Measurements from ENCODE around the gene BRAF. TPM values are rescaled to one million over a fixed set of nuclear protein-coding genes. Genes with fewer than 3 reads are reported as not detected.

The BRAF gene
- total and polyA plus RNA-seq, 2 donors (not counting 3 experiments of a cell fraction or from before 2014, with no cell fraction given): 6.6 to 26.2 TPM

GRCh38 chr7:140723006-140723405, 201.7 kb downstream of the BRAF start:
- no peaks in the 10 kb centered on the region for H3K9me1 ChIP-seq (replicated peaks; ENCODE audit: control insufficient read depth, extremely low read depth, insufficient read depth, low read length)
- FAIRE-seq (no peak), DNase-seq (ENCODE audit: low read depth, low spot score) (no peak)
- intact Hi-C loops (cut with micrococcal nuclease) (no loop called here), dilution Hi-C loops (cut with MboI; ENCODE audit: extremely low pct_ligation_motif_present, low sequenced_read_pairs) (no loop called here)
- CTCF ChIA-PET: interaction anchor here (2.0 kb wide), 1 partner anchor 810 kb away, joined by 8 read pairs; no protein-coding TSS in a partner anchor
- H3K79me2 ChIP-seq (ENCODE audit: control insufficient read depth, insufficient read depth, low read length): no peaks in the 10 kb centered on the region
- no peak for TF ChIP-seq JUN (IDR thresholded peaks at IDR 0.05; ENCODE audit: borderline replicate concordance, insufficient read depth, insufficient read length, low read depth)
- TF ChIP-seq FOS (IDR thresholded peaks at IDR 0.05; ENCODE audit: borderline replicate concordance, insufficient read depth, low read length): no peak
- no peak for TF ChIP-seq GATA2 (IDR thresholded peaks at IDR 0.05; ENCODE audit: insufficient read depth, insufficient read length, low read depth, low read length)
- TF ChIP-seq POLR2A (IDR thresholded peaks at IDR 0.05; ENCODE audit: low read depth, low read length): no peak
- no peak for TF ChIP-seq POLR2AphosphoS5 (IDR thresholded peaks at IDR 0.05; ENCODE audit: insufficient read depth, low read depth, low read length)
- TF ChIP-seq EZH2 (IDR thresholded peaks at IDR 0.05; ENCODE audit: borderline replicate concordance, low read depth, low read length, severe bottlenecking): no peak
- TF ChIP-seq CTCF (IDR thresholded peaks at IDR 0.05; ENCODE audit: extremely low read depth in 1 of 2, insufficient read depth in 1 of 2, low read depth in 1 of 2, low read length in 2 of 2): no peak
- TF ChIP-seq MYC (IDR thresholded peaks at IDR 0.05; ENCODE audit: low read depth, low read length): no peak
- no peak overlapping the region for H2AFZ ChIP-seq (ENCODE audit: low read depth, low read length)
- H3K36me3 ChIP-seq (ENCODE audit: control insufficient read depth in 2 of 2, extremely low read depth in 1 of 2, insufficient read depth in 2 of 2, low read length in 2 of 2): no peaks in the 10 kb centered on the region
- H3K4me2 ChIP-seq (ENCODE audit: insufficient read depth, low read length): no peak overlapping the region
- no peak overlapping the region for H3K27ac ChIP-seq (ENCODE audit: insufficient read depth, low read depth, low read length)
- BruUV-seq (replicated peaks): no TSS peak
- POLR2A ChIA-PET: no interaction called here
- H3K27me3 ChIP-seq (ENCODE audit: control insufficient read depth in 2 of 2, insufficient read depth in 2 of 2, low read length in 2 of 2): no peaks in the 10 kb centered on the region
- H3K4me3 ChIP-seq (replicated peaks in 1 of 3; ENCODE audit: insufficient read depth in 1 of 3, low read depth in 1 of 3, low read length in 3 of 3): no peak overlapping the region
- no peak overlapping the region for H3K9ac ChIP-seq (replicated peaks; ENCODE audit: extremely low read depth, insufficient read depth, low read length)
- peaks cover 8% of the 10 kb centered on the region for H3K4me1 ChIP-seq (ENCODE audit: control insufficient read depth, extremely low read depth, insufficient read depth, low read length)
- no peaks in the 10 kb centered on the region for H3K9me3 ChIP-seq (replicated peaks; ENCODE audit: control insufficient read depth, insufficient read depth, low read length)
- H4K20me1 ChIP-seq (replicated peaks; ENCODE audit: control insufficient read depth, extremely low read depth, insufficient read depth, low read length): no peaks in the 10 kb centered on the region

All from endothelial cell of umbilical vein (primary cell).